MG63 (cell line): Measurements from ENCODE around the gene NCOR1. TPM values are rescaled to one million over a fixed set of nuclear protein-coding genes. Genes with fewer than 3 reads are reported as not detected.

ENCODE experiments used
- DNase-seq: peaks from one replicate; pipeline ENCODE4 v3.0.0-alpha.2; 2020
- H3K27me3 ChIP-seq: fragments of 250-450 bp; sonication (Bioruptor Pico); 2 replicates; pipeline ENCODE4 v1.5.1; 2020; ENCODE audit warnings: mild to moderate bottlenecking, moderate library complexity
- H3K36me3 ChIP-seq: fragments of 250-450 bp; sonication (Bioruptor Pico); 2 replicates; pipeline ENCODE4 v1.5.1; 2020; ENCODE audit warnings: mild to moderate bottlenecking, moderate library complexity
- H3K4me3 ChIP-seq: fragments of 250-450 bp; sonication (Bioruptor Pico); 2 replicates; pipeline ENCODE4 v1.5.1; 2020; ENCODE audit warnings: mild to moderate bottlenecking, moderate library complexity
- H3K9me3 ChIP-seq: fragments of 250-450 bp; sonication (Bioruptor Pico); 2 replicates; pipeline ENCODE4 v1.5.1; 2020; ENCODE audit warnings: mild to moderate bottlenecking, moderate library complexity
- total RNA-seq: library from RNA; depleted of rRNA; stranded (reverse); fragments of >200 nt; shearing (Covaris generic); gene quantifications from 2 replicates; pipeline ENCODE4 v1.2.3, GENCODE V29; 2014; ENCODE audit warnings: low replicate concordance; rRNA removed

NCOR1 gene
- total RNA-seq, 1 experiment from 2014 or later = 19.8 TPM

- no peak for DNase-seq
- H3K27me3 ChIP-seq = no peaks in the 10 kb centered on the region
- H3K9me3 ChIP-seq = no peaks in the 10 kb centered on the region
- peak overlapping the region; percentile 79 for H3K4me3 ChIP-seq
- H3K36me3 ChIP-seq = peaks cover 21% of the 10 kb centered on the region
Observed at GRCh38 chr17:15998031-15998562, 217.2 kb downstream of the NCOR1 start.

- H3K27me3 ChIP-seq = no peaks in the 10 kb centered on the region
- H3K4me3 ChIP-seq = no peak overlapping the region
- H3K9me3 ChIP-seq = no peaks in the 10 kb centered on the region
- H3K36me3 ChIP-seq = peaks cover 7% of the 10 kb centered on the region; the same call in 1 of the 2 replicates
- no peak for DNase-seq
Observed at GRCh38 chr17:15996322-15996721, 219.0 kb downstream of the NCOR1 start.

GRCh38 chr17:15981646-15982580 lies 233.4 kb downstream of the NCOR1 start:
- H3K4me3 ChIP-seq = no peak overlapping the region
- H3K9me3 ChIP-seq = no peaks in the 10 kb centered on the region
- peaks cover 19% of the 10 kb centered on the region for H3K36me3 ChIP-seq
- H3K27me3 ChIP-seq = no peaks in the 10 kb centered on the region
- DNase-seq = no peak

GRCh38 chr17:15981208-15981607 lies 234.1 kb downstream of the NCOR1 start:
- Histone ChIP-seq H3K36me3 (peaks cover 14% of the 10 kb centered on the region), H3K27me3 (no peaks in the 10 kb centered on the region), H3K4me3 (no peak overlapping the region), H3K9me3 (no peaks in the 10 kb centered on the region)
- DNase-seq = no peak

Other genes with a start within 250 kb of the NCOR1 start
- 11.5 and 30.2 TPM in 2 replicates for gene ZSWIM7, start 215.8 kb downstream of the NCOR1 start, total RNA-seq
- gene TTC19, start 215.7 kb downstream of the NCOR1 start, total RNA-seq = 7.1 and 9.2 TPM in 2 replicates
- gene PIGL, start 1.7 kb upstream of the NCOR1 start, total RNA-seq = 5.7 and 19.0 TPM in 2 replicates
- 52.5 and 70.5 TPM in 2 replicates for gene CENPV, start 137.9 kb upstream of the NCOR1 start, total RNA-seq
- 957 and 1,097 TPM in 2 replicates for gene UBB, start 165.6 kb upstream of the NCOR1 start, total RNA-seq
- gene TRPV2, start 200.0 kb upstream of the NCOR1 start, total RNA-seq = 0.05 and 0.30 TPM in 2 replicates